COR-L47 (cell line): ENCODE measurements around the gene PDE6A.
"Not testable (repeated sequence)": the region's sequence is repeated elsewhere in the genome, so short reads cannot be mapped to it uniquely, and the experiment has no call there.

ENCODE experiments used
- DNase-seq: peaks from one replicate; lab custom pipeline; 2025; lab: John Stamatoyannopoulos, UW

The PDE6A gene

GRCh38 chr5:149894237-149894636, 50.4 kb downstream of the PDE6A start:
- DNase-seq: no peak

DNA sequence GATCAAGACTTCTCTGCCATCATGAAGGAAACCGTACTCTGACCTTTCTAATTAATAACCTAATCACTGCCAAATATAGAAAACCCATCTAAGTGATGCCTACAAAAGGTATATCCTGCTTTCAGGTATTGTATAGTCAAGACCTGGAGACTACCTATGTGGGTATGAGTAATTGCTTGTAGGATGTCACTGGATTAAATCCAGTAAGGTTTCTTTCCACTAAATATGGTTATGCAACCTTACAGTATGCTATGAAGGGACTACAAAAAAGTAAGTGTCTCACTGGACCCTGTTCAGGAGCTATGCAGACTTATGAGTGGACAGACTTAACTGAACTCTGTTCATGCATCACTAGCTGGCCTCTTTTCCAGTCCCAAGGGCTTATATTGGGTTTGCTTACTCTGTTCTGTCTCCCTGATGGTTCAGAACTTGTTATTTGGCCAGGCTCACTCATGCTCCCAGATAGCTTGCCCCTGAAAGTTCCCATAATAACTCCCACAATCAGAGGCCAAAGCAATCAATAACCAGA, 51.1 kb downstream of the PDE6A start:
- DNase-seq: no peak

DNA sequence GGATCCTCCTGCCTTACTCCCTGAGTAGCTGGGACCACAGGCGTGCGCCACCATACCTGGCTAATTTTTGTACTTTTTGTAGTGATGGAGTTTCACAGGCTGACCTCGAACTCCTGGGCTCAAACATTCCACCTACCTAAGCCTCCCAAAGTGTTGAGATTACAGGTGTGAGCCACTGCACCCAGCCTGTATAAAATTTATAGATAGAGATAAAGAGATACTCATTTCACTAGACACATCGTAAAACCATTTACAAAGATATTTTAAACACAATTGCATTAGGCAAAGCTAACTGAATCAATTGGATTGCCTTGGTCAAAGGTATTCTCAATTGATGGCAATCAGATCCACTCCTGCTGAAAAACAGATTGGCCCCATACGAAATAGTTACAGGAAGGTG, 52.0 kb downstream of the PDE6A start:
- DNase-seq: no peak

DNA sequence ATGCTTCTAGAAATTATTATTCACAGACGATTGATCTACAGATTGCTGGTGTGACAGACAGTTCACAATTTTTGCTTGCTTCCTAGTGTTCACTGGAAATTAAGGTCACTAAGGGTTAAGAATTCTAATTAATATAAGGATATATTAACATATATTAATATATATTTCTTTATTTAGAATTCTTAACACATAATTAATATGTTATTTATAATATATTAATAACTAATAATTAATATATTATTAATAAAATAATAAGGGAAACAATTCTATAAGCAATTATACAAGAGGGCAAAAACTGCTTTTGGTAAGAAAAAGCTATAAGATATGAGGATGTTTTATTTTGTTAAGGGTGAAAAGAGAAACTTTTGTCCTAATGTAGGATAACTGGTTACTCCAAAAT, 56.3 kb downstream of the PDE6A start:
- DNase-seq: no peak

- peak; percentile 41 for DNase-seq
Observed at GRCh38 chr5:149887622-149888183, 56.9 kb downstream of the PDE6A start.

DNA sequence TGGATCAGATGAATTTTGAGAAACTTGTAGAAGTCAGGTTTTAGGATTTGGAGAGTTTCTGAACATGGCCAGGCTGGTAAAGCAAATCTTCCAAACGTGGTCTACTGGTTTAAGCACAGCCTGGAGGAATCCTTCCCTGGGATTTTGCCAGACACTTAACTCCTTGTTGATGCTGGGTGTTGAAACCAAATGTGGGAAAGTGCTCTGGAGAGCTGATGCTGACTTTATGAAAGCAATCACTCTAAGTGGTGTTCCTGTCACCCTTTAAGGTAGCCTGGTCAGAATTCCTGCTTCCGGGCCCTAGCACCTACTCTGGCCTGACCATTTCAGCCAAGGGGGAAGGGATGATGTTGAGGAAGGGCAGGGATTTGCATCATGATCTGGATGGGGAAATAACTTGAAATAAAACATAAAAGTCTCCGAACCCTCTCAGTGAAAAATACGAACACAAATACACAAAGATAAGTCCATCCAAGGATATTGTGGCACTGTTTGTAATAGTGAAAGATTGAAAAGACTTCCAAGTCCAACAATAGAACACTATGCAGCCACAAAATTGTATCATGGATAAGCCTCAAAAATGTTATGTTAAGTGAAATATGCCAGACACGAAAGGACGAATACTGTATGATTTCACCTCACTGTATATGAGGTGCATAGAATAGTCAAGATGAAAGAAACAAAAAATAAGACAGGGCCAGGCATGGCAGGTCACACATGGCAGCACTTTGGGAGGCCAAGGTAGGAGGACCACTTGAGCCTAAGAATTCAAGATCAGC, 57.7 kb downstream of the PDE6A start:
- DNase-seq: no peak

DNA sequence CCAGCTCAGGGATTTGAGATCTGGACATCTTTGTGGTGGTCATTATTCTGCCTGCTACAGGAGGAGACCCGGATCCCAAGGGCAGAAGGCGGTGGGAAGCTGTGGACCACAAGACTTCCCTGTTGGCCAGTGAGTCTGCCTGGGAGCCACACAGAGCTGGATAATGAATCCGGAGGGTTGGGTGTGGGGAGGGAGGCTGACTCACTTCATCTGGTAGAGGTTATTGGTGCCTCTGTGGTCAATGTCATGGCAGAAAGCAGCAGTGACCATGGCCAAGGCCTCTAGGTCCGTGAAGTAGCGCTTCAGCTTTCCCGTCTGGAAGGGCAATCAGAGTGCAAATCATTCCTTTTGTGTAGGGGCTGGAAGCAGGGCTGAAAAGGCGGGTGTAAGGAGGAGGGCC, 58.5 kb downstream of the PDE6A start:
- no peak for DNase-seq

DNA sequence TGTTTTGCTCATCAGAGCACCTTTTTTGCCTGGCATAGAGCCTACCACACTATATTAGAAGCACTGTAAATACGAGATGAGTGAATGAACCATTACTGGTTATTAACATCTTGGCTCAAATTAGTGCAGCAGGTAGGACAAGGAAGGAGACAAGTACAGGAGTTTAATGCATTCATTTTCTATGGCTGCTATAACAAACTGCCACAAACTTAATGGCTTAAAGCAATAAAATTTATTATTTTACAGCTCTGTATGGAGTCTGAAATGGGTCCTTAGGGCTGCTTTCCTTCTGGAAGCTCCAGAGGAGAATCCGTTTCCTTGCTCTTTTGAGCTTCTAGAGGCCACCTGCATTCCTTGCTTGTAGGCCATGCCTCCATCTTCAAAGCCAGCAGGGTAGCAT, 59.1 kb downstream of the PDE6A start:
- DNase-seq: no peak

DNA sequence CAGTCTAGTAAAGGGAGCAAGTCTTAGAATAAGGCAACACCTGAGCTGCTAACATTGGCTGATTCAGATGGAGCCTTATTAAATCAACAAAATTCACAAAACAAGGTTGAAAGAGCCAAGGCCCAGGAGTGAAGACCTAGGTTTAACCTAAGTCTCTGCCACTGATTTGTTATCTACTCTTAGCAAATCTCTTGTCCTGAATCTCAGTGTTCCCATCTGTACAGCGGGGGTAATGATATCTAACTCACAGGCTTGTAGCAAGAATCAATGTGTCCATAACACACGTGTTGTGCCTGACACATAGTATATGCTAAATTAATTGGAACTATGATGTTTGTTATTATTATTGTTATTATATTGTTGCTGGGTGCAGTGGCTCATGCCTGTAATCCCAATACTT, 61.0 kb downstream of the PDE6A start:
- no peak for DNase-seq

DNA sequence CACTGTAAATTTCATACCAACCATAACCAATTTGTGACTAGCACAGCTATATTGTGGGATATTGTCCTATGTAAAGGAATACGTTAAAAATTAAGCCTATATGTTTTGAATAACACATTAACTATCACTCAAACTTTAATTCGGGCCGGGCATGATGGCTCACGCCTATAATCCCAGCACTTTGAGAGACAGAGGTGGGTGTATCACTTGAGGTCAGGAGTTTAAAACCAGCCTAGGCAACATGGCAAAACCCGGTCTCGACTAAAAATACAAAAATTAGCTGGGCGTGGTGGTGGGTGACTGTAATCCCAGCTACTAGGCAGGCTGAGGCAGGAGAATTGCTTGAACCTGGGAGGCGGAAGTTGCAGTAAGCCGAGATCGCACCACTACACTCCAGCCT, 62.0 kb downstream of the PDE6A start:
- DNase-seq: not testable (repeated sequence)

- no peak for DNase-seq
Observed at GRCh38 chr5:149881874-149882273, 62.7 kb downstream of the PDE6A start.

- DNase-seq: no peak
Observed at GRCh38 chr5:149881069-149881622, 63.4 kb downstream of the PDE6A start.

GRCh38 chr5:149879593-149879992, 65.0 kb downstream of the PDE6A start:
- DNase-seq: not testable (repeated sequence)

- DNase-seq: peak; percentile 43
Observed at GRCh38 chr5:149878371-149878770, 66.2 kb downstream of the PDE6A start.

GRCh38 chr5:149873896-149874295, 70.7 kb downstream of the PDE6A start:
- no peak for DNase-seq

DNA sequence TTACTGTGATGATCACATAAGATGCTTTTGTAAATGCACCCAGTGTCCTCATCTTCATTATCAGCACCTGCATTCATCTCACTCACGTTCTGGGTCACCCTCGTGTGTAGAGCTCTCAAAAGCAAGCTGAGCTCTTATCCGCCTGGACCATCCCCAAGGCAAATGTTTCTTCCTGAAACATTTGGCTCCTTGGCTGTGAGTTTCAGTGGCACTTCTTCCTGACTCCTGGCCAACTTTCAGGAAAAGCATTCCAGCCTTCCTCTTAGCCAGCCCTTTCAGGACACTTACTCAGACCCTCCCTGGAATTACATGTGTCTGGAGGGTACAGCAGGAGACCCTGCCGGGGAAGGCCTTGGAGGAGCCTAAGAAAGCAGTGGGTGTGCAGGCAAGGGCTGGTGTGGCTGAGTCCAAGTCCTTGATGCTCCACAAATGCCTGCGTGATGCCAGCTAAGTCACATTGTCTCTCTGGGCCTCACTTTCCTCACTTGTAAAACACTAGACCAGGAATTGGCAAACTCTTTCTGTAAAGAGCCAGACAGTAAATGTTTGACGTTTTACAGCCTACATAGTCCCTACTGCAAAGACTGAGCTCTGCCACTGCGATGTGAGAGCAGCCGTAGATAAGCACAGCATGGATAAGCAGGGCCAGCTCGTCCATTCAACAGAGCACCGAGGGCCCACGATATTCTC, 72.1 kb downstream of the PDE6A start:
- DNase-seq: no peak

GRCh38 chr5:149871471-149871870, 73.1 kb downstream of the PDE6A start:
- DNase-seq: no peak

GRCh38 chr5:149870697-149871096, 73.9 kb downstream of the PDE6A start:
- no peak for DNase-seq

- no peak for DNase-seq
Observed at GRCh38 chr5:149870232-149870631, 74.4 kb downstream of the PDE6A start.

DNA sequence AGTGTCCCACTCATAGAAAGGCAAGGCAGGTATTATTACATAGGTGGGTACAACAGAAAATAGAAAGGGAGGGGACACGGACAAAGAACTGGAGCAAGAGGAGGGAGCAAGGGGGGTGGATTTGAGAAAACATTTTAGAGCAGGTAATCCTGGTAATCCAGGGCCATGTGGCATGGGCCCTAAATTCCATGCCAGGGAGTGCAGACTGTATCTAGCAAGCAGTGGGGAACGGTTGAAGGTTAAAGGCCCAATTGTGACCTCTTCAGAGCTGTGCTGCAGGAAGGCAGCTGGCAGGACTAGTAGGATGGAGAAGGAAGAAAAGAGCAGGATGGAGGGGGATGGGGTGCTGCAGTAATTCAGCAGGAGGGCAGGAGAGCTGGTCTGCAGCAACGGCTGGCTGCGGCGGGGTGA, 75.2 kb downstream of the PDE6A start:
- no peak for DNase-seq

DNA sequence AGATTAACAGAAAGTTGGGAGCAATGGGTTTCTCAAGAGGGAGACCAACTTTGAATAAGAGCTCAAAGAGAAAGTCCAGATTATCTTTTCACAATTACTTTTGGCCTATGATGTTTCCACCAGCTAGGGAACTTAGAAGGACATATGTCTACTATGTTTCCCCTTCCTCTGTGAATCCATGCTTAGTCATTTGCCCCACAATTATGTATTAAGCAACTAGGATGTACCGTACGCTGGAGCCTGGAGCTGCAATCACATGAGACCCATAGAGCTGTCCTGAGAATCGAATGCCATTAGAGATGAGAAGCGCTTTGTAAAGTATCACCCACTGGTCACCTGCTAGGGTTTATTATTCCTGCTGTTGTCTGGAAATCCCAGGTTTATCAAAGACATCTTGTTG, 78.8 kb downstream of the PDE6A start:
- no peak for DNase-seq

GRCh38 chr5:149863830-149864229, 80.8 kb downstream of the PDE6A start:
- DNase-seq: no peak

DNA sequence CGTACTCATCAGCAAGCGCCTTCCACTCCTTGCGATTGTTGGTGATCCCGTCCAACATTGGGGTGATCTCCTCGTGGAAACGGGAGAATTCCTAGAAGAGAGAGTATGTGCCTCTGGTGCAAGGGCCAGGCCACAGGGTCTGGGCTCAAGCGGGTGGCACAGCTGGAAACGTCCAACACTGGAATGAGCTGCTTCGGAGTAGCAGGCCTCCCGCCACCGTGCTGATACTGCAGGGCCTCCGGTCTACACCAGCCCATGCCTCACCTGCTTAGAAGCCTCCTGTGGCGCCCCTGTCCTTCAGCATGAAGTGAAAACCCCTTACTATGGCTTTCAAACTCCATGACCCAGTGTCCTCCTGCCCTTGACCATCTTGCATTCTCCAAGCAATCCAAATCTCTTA, 81.4 kb downstream of the PDE6A start:
- DNase-seq: no peak
